Bronchial epithelial cell (primary cell): ENCODE results near the gene OR8J3. TPM values are rescaled to one million over a fixed set of nuclear protein-coding genes. Genes with fewer than 3 reads are reported as not detected.

ENCODE experiments used
- DNase-seq: peaks from one replicate; pipeline ENCODE4 v3.0.0-alpha.2; 2010; ENCODE audit warnings: low read depth
- FAIRE-seq: peaks from 2 replicates; lab custom pipeline; 2011; peaks lifted over from hg19 to GRCh38; lab: Jason Lieb, UNC
- H3K27me3 ChIP-seq: 2 replicates; pipeline ENCODE4 v1.5.1; 2011; ENCODE audit warnings: low read length; ENCODE audit not compliant: control insufficient read depth, insufficient read depth
- H3K36me3 ChIP-seq: 2 replicates; pipeline ENCODE4 v1.5.1; 2011; ENCODE audit warnings: low read length; ENCODE audit not compliant: control insufficient read depth, insufficient read depth
- H3K4me3 ChIP-seq: 2 replicates; pipeline ENCODE4 v1.5.1; 2011; ENCODE audit warnings: mild to moderate bottlenecking, low read depth, low read length, control low read depth
- CTCF ChIP-seq: IDR thresholded peaks from 2 replicates; pipeline ENCODE4 v1.5.1; 2011; ENCODE audit warnings: mild to moderate bottlenecking, moderate library complexity, low read length, control low read depth, inconsistent platforms; ENCODE audit not compliant: insufficient read depth, severe bottlenecking
- total RNA-seq: library from RNA; depleted of rRNA; stranded (reverse); fragments of >200 nt; gene quantifications from 2 replicates; pipeline ENCODE4 v1.2.1, GENCODE V29; 2014

Gene OR8J3
- total RNA-seq, 1 donor from 2014 or later = not detected

GRCh38 chr11:56103210-56103737 is 36.7 kb downstream of the OR8J3 start, which contains the start of gene OR8H2:
TSS of gene OR8H2 (plus strand) at chr11:56103687. CDS start at chr11:56105043, 1,356 bp downstream.
- DNase-seq (no peak), FAIRE-seq (no peak)
- no peaks in the 10 kb centered on the region for H3K36me3 ChIP-seq
- H3K27me3 ChIP-seq = no peaks in the 10 kb centered on the region
- H3K4me3 ChIP-seq = no peak within 1 kb of the TSS
- no peak for TF ChIP-seq CTCF

- FAIRE-seq (no peak), DNase-seq (no peak)
- Histone ChIP-seq H3K4me3 (no peak within 1 kb of the TSS), H3K27me3 (no peaks in the 10 kb centered on the region), H3K36me3 (no peaks in the 10 kb centered on the region)
- TF ChIP-seq CTCF = no peak
Measured at GRCh38 chr11:56093008-56093407, 47.0 kb downstream of the OR8J3 start, which contains the start of gene OR8I2. TSS of gene OR8I2 (plus strand) at chr11:56093308. CDS start at chr11:56093308, 0 bp downstream.

- no peak for TF ChIP-seq CTCF
- FAIRE-seq (no peak), DNase-seq (no peak)
- Histone ChIP-seq H3K27me3 (no peaks in the 10 kb centered on the region), H3K36me3 (no peaks in the 10 kb centered on the region), H3K4me3 (no peak overlapping the region)
Measured at GRCh38 chr11:56089697-56090096, 50.3 kb downstream of the OR8J3 start.

Other genes starting within 250 kb of the OR8J3 start
- gene OR5W2, start 225.6 kb downstream of the OR8J3 start, total RNA-seq = not detected in 2 replicates
- not detected in 2 replicates for gene OR5I1, start 203.8 kb downstream of the OR8J3 start, total RNA-seq
- not detected in 2 replicates for gene OR10AG1, start 170.3 kb downstream of the OR8J3 start, total RNA-seq
- not detected in 2 replicates for gene OR5F1, start 145.6 kb downstream of the OR8J3 start, total RNA-seq
- gene OR5AS1, start 112.5 kb downstream of the OR8J3 start, total RNA-seq = not detected in 2 replicates
- gene OR8I2, start 46.9 kb downstream of the OR8J3 start, total RNA-seq = not detected in 2 replicates
- not detected in 2 replicates for gene OR8H2, start 36.5 kb downstream of the OR8J3 start, total RNA-seq
- gene OR8H3, start 17.8 kb downstream of the OR8J3 start, total RNA-seq = not detected in 2 replicates
- not detected in 2 replicates for gene OR8K5, start 20.1 kb upstream of the OR8J3 start, total RNA-seq
- gene OR5J2, start 36.4 kb upstream of the OR8J3 start, total RNA-seq = not detected in 2 replicates
- not detected in 2 replicates for gene OR5T2, start 94.1 kb upstream of the OR8J3 start, total RNA-seq
- not detected in 2 replicates for gene OR5T3, start 112.1 kb upstream of the OR8J3 start, total RNA-seq
- not detected in 2 replicates for gene OR5T1, start 134.0 kb upstream of the OR8J3 start, total RNA-seq
- gene OR8H1, start 152.1 kb upstream of the OR8J3 start, total RNA-seq = not detected in 2 replicates
- not detected in 2 replicates for gene OR8K3, start 174.9 kb upstream of the OR8J3 start, total RNA-seq
- not detected in 2 replicates for gene OR8K1, start 205.8 kb upstream of the OR8J3 start, total RNA-seq
- not detected in 2 replicates for gene OR8J1, start 214.1 kb upstream of the OR8J3 start, total RNA-seq
- not detected in 2 replicates for gene OR8U1, start 235.4 kb upstream of the OR8J3 start, total RNA-seq